Ascending aorta (tissue), 2 donors: Measurements from ENCODE around the gene TMEM52. TPM values are rescaled to one million over a fixed set of nuclear protein-coding genes. Genes with fewer than 3 reads are reported as not detected.

Source experiments
- DNase-seq, 2 donors: peaks; one replicate each; pipeline ENCODE4 v3.0.0-alpha.2; 2019; ENCODE audit warnings: low spot score in 2 of 2
- H3K27ac ChIP-seq, 2 donors: fragments of 200-600 bp; sonication (generic); one replicate each; pipeline ENCODE4 v1.5.1; 2016 to 2017; ENCODE audit warnings: mild to moderate bottlenecking in 1 of 2
- H3K27me3 ChIP-seq: fragments of 200-600 bp; sonication (generic); one replicate; pipeline ENCODE4 v1.5.1; 2017
- H3K36me3 ChIP-seq, 2 donors: fragments of 200-600 bp; sonication (generic); one replicate each; pipeline ENCODE4 v1.5.1; 2016
- H3K4me1 ChIP-seq, 2 donors: fragments of 200-600 bp; sonication (generic); one replicate each; pipeline ENCODE4 v1.5.1; 2016 to 2017; ENCODE audit warnings: mild to moderate bottlenecking in 1 of 2
- H3K4me3 ChIP-seq, 2 donors: fragments of 200-600 bp; sonication (generic); one replicate each; pipeline ENCODE4 v1.5.1; 2016 to 2017; ENCODE audit warnings: mild to moderate bottlenecking in 1 of 2
- H3K9me3 ChIP-seq, 2 donors: fragments of 200-600 bp; sonication (generic); one replicate each; pipeline ENCODE4 v1.5.1; 2016
- intact Hi-C: fragments of 100-400 bp; cut with DNase I; formaldehyde crosslinking; loops from one replicate; pipeline ENCODE4 v1.15.1; 2023
- total RNA-seq: library from RNA; depleted of rRNA; stranded (reverse); fragments of >200 nt; gene quantifications from one replicate; pipeline ENCODE4 v1.1.0, GENCODE V29; 2016
- TF ChIP-seq, protein P1 (sequence below), 3 experiments: fragments of 200-600 bp in 2 of 3; fragments of 450-650 bp in 1 of 3; sonication (generic) in 2 of 3; IDR thresholded peaks; one replicate each; pipeline ENCODE4 v1.5.1; 2016 to 2019; ENCODE audit warnings: antibody characterized with exemption in 3 of 3, mild to moderate bottlenecking in 1 of 3, moderate library complexity in 1 of 3

Gene TMEM52
- total RNA-seq, 1 donor from 2014 or later = not detected

DNA sequence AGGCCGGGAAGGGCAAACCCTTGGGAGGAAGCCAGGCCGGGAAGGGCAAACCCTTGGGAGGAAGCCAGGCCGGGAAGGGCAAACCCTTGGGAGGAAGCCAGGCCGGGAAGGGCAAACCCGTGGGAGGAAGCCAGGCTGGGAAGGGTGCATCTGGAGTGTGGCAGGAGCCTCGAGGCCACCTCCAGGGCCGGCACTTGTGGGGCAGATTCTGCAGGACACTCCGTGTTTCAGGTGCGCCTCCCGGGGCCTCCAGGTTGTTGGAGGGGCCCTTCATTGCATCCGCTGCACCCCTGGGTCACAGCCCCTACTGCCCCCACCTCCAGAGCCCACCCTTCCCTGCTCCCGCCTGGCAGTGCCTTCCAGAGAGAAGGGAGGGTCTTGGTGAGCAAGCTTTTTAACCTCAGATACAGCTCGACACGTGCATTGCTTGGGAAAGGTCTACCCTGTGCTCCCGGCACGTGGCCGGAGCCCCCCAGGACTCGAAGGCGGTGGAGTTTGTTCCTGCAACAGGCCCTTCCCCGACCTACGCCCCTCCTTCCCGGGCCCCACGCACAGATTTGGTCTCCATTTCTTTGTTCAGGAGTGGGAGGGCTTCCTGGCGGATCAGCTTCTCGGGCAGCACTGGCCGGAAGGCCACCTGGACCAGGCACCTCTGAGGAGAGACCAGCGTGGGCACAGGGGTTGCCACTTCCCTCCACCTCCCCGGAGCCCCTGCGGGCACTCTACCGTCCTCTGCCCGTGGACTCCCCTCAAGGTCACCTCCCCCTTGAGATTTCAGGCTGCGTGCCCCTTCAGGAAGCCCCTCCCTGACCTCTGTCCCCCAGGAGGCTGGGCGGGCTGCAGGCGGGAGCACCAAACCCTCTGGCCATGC is 9.4 kb upstream of the TMEM52 start:
- H3K4me1 ChIP-seq = no peaks in the 10 kb centered on the region
- DNase-seq = no peak
- no peaks in the 10 kb centered on the region for H3K27me3 ChIP-seq
- H3K36me3 ChIP-seq = no peaks in the 10 kb centered on the region
- no peak overlapping the region for H3K4me3 ChIP-seq
- H3K27ac ChIP-seq = no peak overlapping the region
- intact Hi-C loops = no loop called here
- TF ChIP-seq, protein P1, sequence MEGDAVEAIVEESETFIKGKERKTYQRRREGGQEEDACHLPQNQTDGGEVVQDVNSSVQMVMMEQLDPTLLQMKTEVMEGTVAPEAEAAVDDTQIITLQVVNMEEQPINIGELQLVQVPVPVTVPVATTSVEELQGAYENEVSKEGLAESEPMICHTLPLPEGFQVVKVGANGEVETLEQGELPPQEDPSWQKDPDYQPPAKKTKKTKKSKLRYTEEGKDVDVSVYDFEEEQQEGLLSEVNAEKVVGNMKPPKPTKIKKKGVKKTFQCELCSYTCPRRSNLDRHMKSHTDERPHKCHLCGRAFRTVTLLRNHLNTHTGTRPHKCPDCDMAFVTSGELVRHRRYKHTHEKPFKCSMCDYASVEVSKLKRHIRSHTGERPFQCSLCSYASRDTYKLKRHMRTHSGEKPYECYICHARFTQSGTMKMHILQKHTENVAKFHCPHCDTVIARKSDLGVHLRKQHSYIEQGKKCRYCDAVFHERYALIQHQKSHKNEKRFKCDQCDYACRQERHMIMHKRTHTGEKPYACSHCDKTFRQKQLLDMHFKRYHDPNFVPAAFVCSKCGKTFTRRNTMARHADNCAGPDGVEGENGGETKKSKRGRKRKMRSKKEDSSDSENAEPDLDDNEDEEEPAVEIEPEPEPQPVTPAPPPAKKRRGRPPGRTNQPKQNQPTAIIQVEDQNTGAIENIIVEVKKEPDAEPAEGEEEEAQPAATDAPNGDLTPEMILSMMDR (IDR thresholded peaks at IDR 0.05) = no peak
- H3K9me3 ChIP-seq = no peaks in the 10 kb centered on the region

DNA sequence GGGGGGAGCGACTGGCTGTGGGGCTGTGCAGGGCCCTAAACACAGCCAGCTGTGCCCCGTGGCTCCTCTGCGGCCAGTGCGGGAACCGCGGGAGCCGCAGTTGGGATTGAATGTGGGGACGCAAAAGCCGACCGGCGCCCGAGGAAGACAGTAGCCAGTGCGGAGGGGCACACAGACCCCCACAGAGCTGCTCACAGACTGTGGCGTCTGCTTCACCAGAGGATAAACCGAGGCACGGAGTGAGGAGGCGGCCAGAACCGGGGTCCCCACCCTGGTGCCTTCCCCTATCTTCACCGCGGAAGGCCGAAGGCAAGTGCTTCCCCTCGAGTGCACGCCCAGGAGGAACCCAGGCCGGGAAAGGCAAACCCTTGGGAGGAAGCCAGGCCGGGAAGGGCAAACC is 8.7 kb upstream of the TMEM52 start:
- H3K27ac ChIP-seq = no peak overlapping the region
- TF ChIP-seq, protein P1 (IDR thresholded peaks at IDR 0.05) = no peak
- H3K27me3 ChIP-seq = no peaks in the 10 kb centered on the region
- no peaks in the 10 kb centered on the region for H3K9me3 ChIP-seq
- intact Hi-C loops = no loop called here
- DNase-seq = no peak
- H3K4me3 ChIP-seq = no peak overlapping the region
- no peaks in the 10 kb centered on the region for H3K36me3 ChIP-seq
- H3K4me1 ChIP-seq = no peaks in the 10 kb centered on the region

DNA sequence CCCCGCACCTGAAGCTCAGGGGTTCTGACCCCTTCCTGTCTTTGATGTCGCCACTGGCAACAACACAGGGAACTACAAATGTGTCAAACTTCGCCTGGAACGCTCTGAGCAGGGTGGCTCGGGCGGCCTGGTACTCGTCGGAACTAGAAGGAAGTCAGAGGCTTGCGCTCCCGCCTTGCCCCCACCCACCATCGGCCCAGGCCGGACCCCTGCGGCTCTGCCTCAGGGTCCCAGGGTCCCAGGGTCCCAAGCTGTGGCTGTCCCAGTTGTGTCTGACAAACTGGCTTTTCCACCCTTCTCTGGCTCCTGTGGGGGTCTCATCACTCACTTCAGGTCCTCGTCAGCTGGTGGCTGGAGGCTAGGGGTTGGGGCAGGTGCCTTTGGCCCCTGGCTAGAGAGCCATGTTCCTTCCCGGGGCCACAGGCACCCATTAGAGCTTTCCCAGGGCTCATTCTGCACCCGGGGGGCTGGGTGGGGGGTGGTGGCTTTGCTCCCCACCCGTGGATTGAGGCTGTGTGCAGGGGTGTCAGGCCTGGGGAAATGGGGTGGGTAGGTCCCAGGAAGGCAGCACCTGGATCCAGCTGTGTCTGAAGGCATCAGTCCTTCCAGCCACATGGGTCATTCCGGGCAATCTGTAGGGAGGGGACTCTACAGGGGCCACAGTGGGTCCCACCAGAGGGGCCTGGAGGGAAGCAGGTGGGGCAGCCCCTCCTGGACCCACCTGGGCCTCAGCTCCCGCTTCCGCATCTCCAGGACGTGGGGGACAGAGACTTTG is 8.0 kb upstream of the TMEM52 start:
- Histone ChIP-seq H3K9me3 (no peaks in the 10 kb centered on the region), H3K36me3 (no peaks in the 10 kb centered on the region), H3K4me3 (no peak overlapping the region), H3K4me1 (no peaks in the 10 kb centered on the region), H3K27ac (no peak overlapping the region), H3K27me3 (no peaks in the 10 kb centered on the region)
- DNase-seq = peak in 1 of 2 donors; percentile 56
- TF ChIP-seq, protein P1 (IDR thresholded peaks at IDR 0.05) = no peak
- intact Hi-C loops = no loop called here

DNA sequence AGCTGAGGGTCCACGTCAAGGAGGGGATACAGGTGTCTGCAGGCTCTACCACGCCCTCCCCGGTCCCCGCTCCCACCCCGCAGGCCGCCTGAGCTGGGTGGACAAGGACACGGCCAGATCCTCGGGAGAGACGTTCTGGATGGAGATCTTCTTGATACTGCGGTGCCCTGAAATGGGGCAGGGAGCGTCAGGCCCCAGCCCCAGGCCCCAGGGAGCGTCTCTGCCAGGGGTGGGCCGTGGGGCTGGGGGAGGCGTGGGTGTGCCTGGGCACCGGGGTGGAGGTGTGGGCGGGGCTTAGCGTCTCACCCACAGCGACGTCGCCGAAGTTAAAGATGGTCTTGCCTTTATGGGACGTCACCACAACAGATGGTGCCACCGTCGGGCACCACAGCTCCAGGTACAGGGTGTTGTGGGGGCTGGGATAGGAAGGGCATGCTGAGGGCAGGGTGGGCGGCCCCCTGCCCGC is 7.3 kb upstream of the TMEM52 start:
- Histone ChIP-seq H3K9me3 (no peaks in the 10 kb centered on the region), H3K4me1 (no peaks in the 10 kb centered on the region), H3K27me3 (no peaks in the 10 kb centered on the region), H3K27ac (no peak overlapping the region), H3K36me3 (no peaks in the 10 kb centered on the region), H3K4me3 (no peak overlapping the region)
- peak in 1 of 2 donors; percentile 55 for DNase-seq
- intact Hi-C loops = no loop called here
- TF ChIP-seq, protein P1 (IDR thresholded peaks at IDR 0.05) = no peak

DNA sequence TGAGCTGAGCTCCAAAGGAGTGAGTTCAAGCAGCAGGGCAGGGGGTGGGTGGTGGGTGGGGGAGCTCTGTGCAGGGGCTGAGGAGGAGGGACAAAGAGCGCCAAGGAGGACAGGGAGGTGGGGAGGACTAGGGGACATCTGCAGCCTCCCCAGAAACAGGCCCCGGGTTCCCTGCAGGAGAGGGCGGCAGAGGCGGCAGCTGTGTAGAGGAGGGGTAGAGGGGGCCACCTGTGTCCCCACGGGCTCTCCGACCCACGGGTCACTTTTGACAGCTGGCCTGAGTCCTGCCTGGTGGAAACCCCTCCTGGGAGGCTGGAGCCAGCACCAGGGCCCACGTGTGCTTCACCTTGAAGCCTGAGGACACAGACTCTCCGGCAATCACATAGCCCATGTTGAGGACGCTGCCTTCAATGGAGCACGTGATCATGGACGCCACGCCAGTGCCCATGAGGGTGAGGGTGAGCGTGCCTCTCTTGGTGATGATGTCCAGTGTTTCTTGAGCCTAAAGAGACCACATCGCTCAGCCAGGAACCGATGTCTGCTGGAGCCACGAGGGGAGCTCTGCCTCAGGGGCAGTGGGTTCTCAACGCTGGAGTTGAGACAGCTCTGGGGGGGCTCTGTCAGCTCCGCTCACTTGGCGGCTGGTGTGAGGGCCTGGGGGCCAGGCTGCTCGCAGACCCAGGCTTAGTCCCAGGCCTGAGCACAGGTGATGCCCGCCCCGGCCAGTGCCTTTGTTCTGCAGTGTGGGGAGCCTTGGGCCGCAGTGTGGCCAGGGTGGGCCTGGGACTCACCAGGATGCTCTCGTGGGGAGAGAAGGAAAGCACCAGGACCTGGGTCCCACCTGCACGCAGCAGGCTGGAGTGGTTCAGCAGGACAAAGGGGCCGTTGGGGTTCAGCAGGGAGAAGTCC is 6.6 kb upstream of the TMEM52 start:
- Histone ChIP-seq H3K27ac (no peak overlapping the region), H3K36me3 (no peaks in the 10 kb centered on the region), H3K4me3 (no peak overlapping the region), H3K27me3 (no peaks in the 10 kb centered on the region), H3K9me3 (no peaks in the 10 kb centered on the region), H3K4me1 (no peaks in the 10 kb centered on the region)
- intact Hi-C loops = no loop called here
- TF ChIP-seq, protein P1 (IDR thresholded peaks at IDR 0.05) = no peak
- DNase-seq = no peak
